ENCODE results near the gene NEURL1.

The NEURL1 gene

DNA sequence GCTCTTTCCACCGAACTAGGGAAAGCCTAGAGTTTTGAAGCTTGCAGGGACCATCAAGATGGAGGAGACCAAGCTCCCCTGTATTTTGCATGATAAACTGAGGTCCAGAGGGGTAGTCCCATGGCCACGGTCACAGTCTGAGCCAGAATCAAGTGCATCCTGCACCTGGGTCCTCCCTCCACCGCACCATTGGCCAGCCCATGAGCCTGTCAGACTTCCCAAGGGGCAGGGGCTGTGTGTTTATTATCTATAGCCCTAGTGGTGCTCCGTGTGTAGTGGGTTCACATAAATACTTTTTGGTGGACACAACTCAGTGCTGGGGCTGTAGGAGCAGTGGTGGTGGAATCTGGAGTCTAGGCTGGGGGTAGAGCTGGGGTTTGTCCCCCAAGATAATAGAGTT is 18.1 kb upstream of the NEURL1 start:
- Histone ChIP-seq H3K27me3 (ENCODE audit: control insufficient read depth in 3 of 3, insufficient read depth in 3 of 3, low read depth in 1 of 3, low read length in 3 of 3) (peaks cover 0 to 27% (median 0%) of the 10 kb centered on the region in 3 experiments), H3K4me2 (ENCODE audit: insufficient read depth, low read length, poor library complexity, severe bottlenecking) (no peak overlapping the region), H2BK5ac (ENCODE audit: low read length) (no peak overlapping the region), H3K18ac (ENCODE audit: low read length) (no peak overlapping the region), H3K36me3 (replicated peaks in 1 of 2; ENCODE audit: control insufficient read depth in 2 of 2, insufficient read depth in 2 of 2, low read length in 2 of 2) (no peaks in the 10 kb centered on the region), H2AFZ (ENCODE audit: low read length) (no peak overlapping the region), H3K14ac (ENCODE audit: low read length) (no peak overlapping the region), H3K4me1 (ENCODE audit: control insufficient read depth in 2 of 2, insufficient read depth in 1 of 2, low read depth in 1 of 2, low read length in 2 of 2) (peaks cover 0 to 10% of the 10 kb centered on the region in 2 donors), H2BK15ac (ENCODE audit: low read length) (no peak overlapping the region), H2BK12ac (ENCODE audit: low read length) (no peak overlapping the region), H3K4ac (ENCODE audit: low read length) (no peak overlapping the region), H4K8ac (ENCODE audit: low read depth, low read length) (no peak overlapping the region), H3K79me1 (ENCODE audit: low read depth, low read length) (no peaks in the 10 kb centered on the region), H3K4me3 (ENCODE audit: low read length in 2 of 2) (no peak overlapping the region), H3K9me3 (replicated peaks in 1 of 2; ENCODE audit: control insufficient read depth in 2 of 2, insufficient read depth in 1 of 2, low read depth in 1 of 2, low read length in 2 of 2) (no peaks in the 10 kb centered on the region), H4K91ac (ENCODE audit: low read depth, low read length, poor library complexity) (no peak overlapping the region), H3K23ac (ENCODE audit: low read depth, low read length, poor library complexity) (no peak overlapping the region), H3K9ac (ENCODE audit: low read depth, low read length, poor library complexity) (no peak overlapping the region), H2BK120ac (ENCODE audit: low read depth, low read length) (no peak overlapping the region), H2AK5ac (ENCODE audit: low read depth, low read length) (no peak overlapping the region), H3K27ac (replicated peaks; ENCODE audit: low read length) (no peak overlapping the region)
- WGBS, 2 donors (ENCODE audit: extremely low coverage in 2 of 2, insufficient read length in 2 of 2, insufficient replicate concordance in 1 of 2) = no CpG with 5 or more reads among the region's 4 CpGs
- DNase-seq (ENCODE audit: low spot score) = no peak

GRCh38 chr10:103476046-103476768 is 17.3 kb upstream of the NEURL1 start:
- H3K14ac ChIP-seq (ENCODE audit: low read length) = peak overlapping the region; percentile 75
- no peak for DNase-seq (ENCODE audit: low spot score)
- peak overlapping the region; percentile 49 for H2AFZ ChIP-seq (ENCODE audit: low read length)
- H3K36me3 ChIP-seq (replicated peaks in 1 of 2; ENCODE audit: control insufficient read depth in 2 of 2, insufficient read depth in 2 of 2, low read length in 2 of 2) = no peaks in the 10 kb centered on the region
- peak overlapping the region; percentile 50 for H3K9ac ChIP-seq (ENCODE audit: low read depth, low read length, poor library complexity)
- no peak overlapping the region for H2BK12ac ChIP-seq (ENCODE audit: low read length)
- H3K23ac ChIP-seq (ENCODE audit: low read depth, low read length, poor library complexity) = no peak overlapping the region
- H3K27me3 ChIP-seq (ENCODE audit: control insufficient read depth in 3 of 3, insufficient read depth in 3 of 3, low read depth in 1 of 3, low read length in 3 of 3) = peaks cover 0 to 21% (median 0%) of the 10 kb centered on the region in 3 experiments
- H3K4me2 ChIP-seq (ENCODE audit: insufficient read depth, low read length, poor library complexity, severe bottlenecking) = no peak overlapping the region
- H2BK15ac ChIP-seq (ENCODE audit: low read length) = no peak overlapping the region
- H2AK5ac ChIP-seq (ENCODE audit: low read depth, low read length) = peak overlapping the region; percentile 61
- peak overlapping the region; percentile 62 for H2BK5ac ChIP-seq (ENCODE audit: low read length)
- peak overlapping the region in 1 of 2 donors; percentile 5 for H3K4me3 ChIP-seq (ENCODE audit: low read length in 2 of 2)
- peak overlapping the region; percentile 74 for H3K18ac ChIP-seq (ENCODE audit: low read length)
- WGBS, 2 donors (ENCODE audit: extremely low coverage in 2 of 2, insufficient read length in 2 of 2, insufficient replicate concordance in 1 of 2) = no CpG with 5 or more reads among the region's 11 CpGs
- H3K79me1 ChIP-seq (ENCODE audit: low read depth, low read length) = no peaks in the 10 kb centered on the region
- H3K27ac ChIP-seq (replicated peaks; ENCODE audit: low read length) = no peak overlapping the region
- H4K91ac ChIP-seq (ENCODE audit: low read depth, low read length, poor library complexity) = no peak overlapping the region
- H3K9me3 ChIP-seq (replicated peaks in 1 of 2; ENCODE audit: control insufficient read depth in 2 of 2, insufficient read depth in 1 of 2, low read depth in 1 of 2, low read length in 2 of 2) = no peaks in the 10 kb centered on the region
- H3K4ac ChIP-seq (ENCODE audit: low read length) = no peak overlapping the region
- H4K8ac ChIP-seq (ENCODE audit: low read depth, low read length) = peak overlapping the region; percentile 86
- peaks cover 4 to 8% of the 10 kb centered on the region in 2 donors for H3K4me1 ChIP-seq (ENCODE audit: control insufficient read depth in 2 of 2, insufficient read depth in 1 of 2, low read depth in 1 of 2, low read length in 2 of 2)
- no peak overlapping the region for H2BK120ac ChIP-seq (ENCODE audit: low read depth, low read length)

DNA sequence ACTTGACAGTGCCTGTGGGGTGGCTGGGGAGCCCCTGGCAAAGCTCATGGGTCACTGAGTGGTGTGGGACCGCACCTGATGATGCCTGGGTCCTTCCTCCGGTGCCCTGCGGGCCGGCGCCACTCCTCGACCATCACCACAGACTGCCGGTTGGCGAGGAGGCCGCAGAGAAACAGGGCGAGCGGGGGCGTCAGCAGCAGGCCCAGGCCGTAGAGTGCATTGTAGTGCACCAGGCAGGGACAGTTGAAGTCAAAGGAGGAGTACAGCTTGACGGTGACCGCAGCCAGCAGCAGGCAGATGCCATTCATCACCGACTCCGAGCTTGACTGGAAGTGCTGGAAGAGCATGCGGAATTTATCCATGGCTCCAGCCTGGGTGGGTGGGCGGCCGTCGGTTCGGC is 14.8 kb upstream of the NEURL1 start:
- Histone ChIP-seq H3K14ac (ENCODE audit: low read length) (peak overlapping the region; percentile 47), H3K4me3 (ENCODE audit: low read length in 2 of 2) (no peak overlapping the region), H2BK12ac (ENCODE audit: low read length) (no peak overlapping the region), H3K18ac (ENCODE audit: low read length) (peak overlapping the region; percentile 77), H2AK5ac (ENCODE audit: low read depth, low read length) (no peak overlapping the region), H3K4me2 (ENCODE audit: insufficient read depth, low read length, poor library complexity, severe bottlenecking) (no peak overlapping the region), H2BK120ac (ENCODE audit: low read depth, low read length) (no peak overlapping the region), H3K9me3 (replicated peaks in 1 of 2; ENCODE audit: control insufficient read depth in 2 of 2, insufficient read depth in 1 of 2, low read depth in 1 of 2, low read length in 2 of 2) (no peaks in the 10 kb centered on the region), H3K4ac (ENCODE audit: low read length) (peak overlapping the region; percentile 91), H3K27me3 (ENCODE audit: control insufficient read depth in 3 of 3, insufficient read depth in 3 of 3, low read depth in 1 of 3, low read length in 3 of 3) (peaks cover 0 to 21% (median 0%) of the 10 kb centered on the region in 3 experiments), H3K79me1 (ENCODE audit: low read depth, low read length) (no peaks in the 10 kb centered on the region), H4K8ac (ENCODE audit: low read depth, low read length) (peak overlapping the region; percentile 57), H3K23ac (ENCODE audit: low read depth, low read length, poor library complexity) (no peak overlapping the region), H3K4me1 (ENCODE audit: control insufficient read depth in 2 of 2, insufficient read depth in 1 of 2, low read depth in 1 of 2, low read length in 2 of 2) (peaks cover 4 to 8% of the 10 kb centered on the region in 2 donors), H3K27ac (replicated peaks; ENCODE audit: low read length) (no peak overlapping the region), H2AFZ (ENCODE audit: low read length) (peak overlapping the region; percentile 40), H4K91ac (ENCODE audit: low read depth, low read length, poor library complexity) (peak overlapping the region; percentile 94), H3K9ac (ENCODE audit: low read depth, low read length, poor library complexity) (peak overlapping the region; percentile 12), H2BK5ac (ENCODE audit: low read length) (peak overlapping the region; percentile 77), H3K36me3 (replicated peaks in 1 of 2; ENCODE audit: control insufficient read depth in 2 of 2, insufficient read depth in 2 of 2, low read length in 2 of 2) (no peaks in the 10 kb centered on the region), H2BK15ac (ENCODE audit: low read length) (peak overlapping the region; percentile 56)
- WGBS, 2 donors (ENCODE audit: extremely low coverage in 2 of 2, insufficient read length in 2 of 2, insufficient replicate concordance in 1 of 2) = no CpG with 5 or more reads among the region's 22 CpGs
- no peak for DNase-seq (ENCODE audit: low spot score)

DNA sequence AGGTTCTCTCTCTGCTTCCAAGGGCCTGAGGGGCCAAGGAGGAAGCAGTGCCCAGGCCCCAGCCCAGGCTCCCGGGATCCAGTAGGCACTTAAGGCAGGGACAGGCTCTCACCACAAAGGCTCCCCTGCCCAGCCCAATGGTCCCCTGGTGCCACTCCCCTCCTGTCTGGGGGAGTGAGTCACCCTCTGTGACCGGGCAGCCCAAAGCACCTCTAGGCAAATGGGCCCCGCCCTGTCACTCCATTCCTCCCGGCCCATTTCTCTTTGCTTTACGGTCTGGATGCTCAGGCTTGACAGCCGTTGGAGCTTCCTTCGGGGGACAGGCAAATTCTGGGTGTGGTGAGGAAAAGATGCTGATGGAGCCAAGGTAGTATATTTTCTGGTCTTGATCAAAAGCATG is 14.4 kb upstream of the NEURL1 start, which contains the start of gene CALHM3:
Gene CALHM3 (minus strand): TSS at position 106 of the 400 bp plus-strand sequence. CDS start 208 bp downstream, outside the sequence.
- Histone ChIP-seq H3K27ac (replicated peaks; ENCODE audit: low read length) (no peak within 1 kb of the TSS), H3K9me3 (replicated peaks in 1 of 2; ENCODE audit: control insufficient read depth in 2 of 2, insufficient read depth in 1 of 2, low read depth in 1 of 2, low read length in 2 of 2) (no peaks in the 10 kb centered on the region), H2BK15ac (ENCODE audit: low read length) (peak within 1 kb of the TSS; percentile 56), H2AFZ (ENCODE audit: low read length) (peak within 1 kb of the TSS; percentile 40), H3K36me3 (replicated peaks in 1 of 2; ENCODE audit: control insufficient read depth in 2 of 2, insufficient read depth in 2 of 2, low read length in 2 of 2) (no peaks in the 10 kb centered on the region), H2BK12ac (ENCODE audit: low read length) (no peak within 1 kb of the TSS), H3K79me1 (ENCODE audit: low read depth, low read length) (no peaks in the 10 kb centered on the region), H3K9ac (ENCODE audit: low read depth, low read length, poor library complexity) (peak within 1 kb of the TSS; percentile 12), H4K8ac (ENCODE audit: low read depth, low read length) (peak within 1 kb of the TSS; percentile 57), H3K4me1 (ENCODE audit: control insufficient read depth in 2 of 2, insufficient read depth in 1 of 2, low read depth in 1 of 2, low read length in 2 of 2) (peaks cover 4 to 8% of the 10 kb centered on the region in 2 donors), H2AK5ac (ENCODE audit: low read depth, low read length) (no peak within 1 kb of the TSS), H3K27me3 (ENCODE audit: control insufficient read depth in 3 of 3, insufficient read depth in 3 of 3, low read depth in 1 of 3, low read length in 3 of 3) (peaks cover 0 to 21% (median 0%) of the 10 kb centered on the region in 3 experiments), H3K23ac (ENCODE audit: low read depth, low read length, poor library complexity) (no peak within 1 kb of the TSS), H3K4ac (ENCODE audit: low read length) (peak within 1 kb of the TSS; percentile 91), H4K91ac (ENCODE audit: low read depth, low read length, poor library complexity) (peak within 1 kb of the TSS; percentile 94), H3K18ac (ENCODE audit: low read length) (peak within 1 kb of the TSS; percentile 77), H3K14ac (ENCODE audit: low read length) (peak within 1 kb of the TSS; percentile 47), H2BK120ac (ENCODE audit: low read depth, low read length) (no peak within 1 kb of the TSS), H3K4me2 (ENCODE audit: insufficient read depth, low read length, poor library complexity, severe bottlenecking) (no peak within 1 kb of the TSS), H2BK5ac (ENCODE audit: low read length) (peak within 1 kb of the TSS; percentile 77), H3K4me3 (ENCODE audit: low read length in 2 of 2) (no peak within 1 kb of the TSS)
- no CpG with 5 or more reads among the region's 7 CpGs for WGBS, 2 donors (ENCODE audit: extremely low coverage in 2 of 2, insufficient read length in 2 of 2, insufficient replicate concordance in 1 of 2)
- DNase-seq (ENCODE audit: low spot score) = no peak

All from neuronal stem cell (in vitro differentiated cells).